ENCODE results near the gene HOOK2.

- no peak for TF ChIP-seq CTCF (IDR thresholded peaks at IDR 0.05 in 2 of 3, conservative IDR thresholded peaks at IDR 0.05 in 1 of 3; ENCODE audit: insufficient read depth in 2 of 3, low read depth in 1 of 3, low read length in 3 of 3)
- TF ChIP-seq SP1 (CRISPR knock-in tag; IDR thresholded peaks at IDR 0.05), result no peak; the same call in 1 of the 2 replicates
Measured at GRCh38 chr19:12778017-12778904, 2.9 kb upstream of the HOOK2 start.
